CD4-positive, alpha-beta memory T cell (primary cell): ENCODE data around the gene BRIP1. TPM values are rescaled to one million over a fixed set of nuclear protein-coding genes. Genes with fewer than 3 reads are reported as not detected.

Source experiments
- CTCF ChIA-PET: fragments of 350-600 bp; sonication (Branson Sonifier 250); formaldehyde crosslinking; loops from one replicate; lab custom pipeline; 2021; ENCODE audit warnings: inconsistent platforms; ENCODE audit not compliant: partially characterized antibody; lab: Charles Lee
- POLR2A ChIA-PET: fragments of 350-600 bp; sonication (Branson Sonifier 250); formaldehyde crosslinking; loops from one replicate; lab custom pipeline; 2021; ENCODE audit not compliant: partially characterized antibody; lab: Charles Lee
- DNase-seq, 5 donors: peaks; one replicate each; pipeline versions ENCODE4 v3.0.0 to v3.0.0-alpha.2; 2020 to 2022; ENCODE audit warnings: mixed read lengths in 1 of 5
- H3K27ac ChIP-seq: one replicate; pipeline ENCODE4 v1.7.0; 2013; ENCODE audit warnings: low read depth, low read length
- H3K27me3 ChIP-seq: 2 replicates; pipeline ENCODE4 v1.7.0; 2013; ENCODE audit warnings: mild to moderate bottlenecking, low read length, moderate library complexity; ENCODE audit not compliant: insufficient read depth
- H3K36me3 ChIP-seq: 2 replicates; pipeline ENCODE4 v1.7.0; 2013; ENCODE audit warnings: mild to moderate bottlenecking, low read length, moderate library complexity; ENCODE audit not compliant: insufficient read depth
- H3K4me1 ChIP-seq: 2 replicates; pipeline ENCODE4 v1.7.0; 2013; ENCODE audit warnings: mild to moderate bottlenecking, low read length, moderate library complexity; ENCODE audit not compliant: insufficient read depth
- H3K4me3 ChIP-seq, 2 donors: one replicate each; pipeline ENCODE4 v1.7.0; 2013; ENCODE audit warnings: low read length in 2 of 2, mild to moderate bottlenecking in 1 of 2
- H3K9me3 ChIP-seq, 2 donors: one replicate each; pipeline ENCODE4 v1.7.0; 2013; ENCODE audit warnings: low read length in 2 of 2, control low read depth in 1 of 2; ENCODE audit not compliant: control insufficient read depth in 1 of 2
- H3K27ac Mint-ChIP-seq, 7 donors: one replicate each; pipeline ENCODE4 v1.8.0; 2020 to 2021; ENCODE audit warnings: mixed read lengths in 7 of 7, mild to moderate bottlenecking in 6 of 7, inconsistent platforms in 3 of 7, moderate library complexity in 3 of 7
- H3K27me3 Mint-ChIP-seq, 2 donors: one replicate each; pipeline ENCODE4 v1.8.0; 2020 to 2021; ENCODE audit warnings: mixed read lengths in 2 of 2
- H3K36me3 Mint-ChIP-seq, 2 donors: one replicate each; pipeline ENCODE4 v1.8.0; 2020 to 2021; ENCODE audit warnings: mixed read lengths in 2 of 2, inconsistent platforms in 1 of 2, mild to moderate bottlenecking in 1 of 2
- H3K4me1 Mint-ChIP-seq, 4 donors: one replicate each; pipeline ENCODE4 v1.8.0; 2020 to 2021; ENCODE audit warnings: mixed read lengths in 4 of 4, mild to moderate bottlenecking in 1 of 4
- H3K4me3 Mint-ChIP-seq, 8 donors: one replicate each; pipeline ENCODE4 v1.8.0; 2020 to 2021; ENCODE audit warnings: mixed read lengths in 8 of 8, mild to moderate bottlenecking in 7 of 8, moderate library complexity in 6 of 8, inconsistent platforms in 3 of 8
- H3K9me3 Mint-ChIP-seq, 8 donors: one replicate each; pipeline ENCODE4 v1.8.0; 2020 to 2021; ENCODE audit warnings: mixed read lengths in 8 of 8, mild to moderate bottlenecking in 5 of 8, inconsistent platforms in 3 of 8, moderate library complexity in 1 of 8
- intact Hi-C: fragments of 100-400 bp; cut with micrococcal nuclease; formaldehyde crosslinking; loops from one replicate; pipeline ENCODE4 v1.15.1; 2023
- polyA plus RNA-seq, 2 donors: library from polyadenylated mRNA; unstranded; fragments of 300-500 nt; fragmentation: Illumina TruSeq; gene quantifications; one replicate each; pipeline ENCODE4 v1.2.3, GENCODE V29; 2021
- total RNA-seq, 2 experiments: library from RNA; stranded (reverse); gene quantifications; one replicate each; pipeline ENCODE4 v1.2.3, GENCODE V29; 2021

BRIP1 gene
- total and polyA plus RNA-seq, 4 experiments from 2014 or later, result 0.31 to 1.7 (median 1.3) TPM

- Mint-ChIP-seq H3K36me3 (peaks cover 2 to 13% of the 10 kb centered on the region in 2 donors), H3K27me3 (no peaks in the 10 kb centered on the region), H3K4me1 (no peaks in the 10 kb centered on the region), H3K9me3 (peaks cover 0 to 1% (median 0%) of the 10 kb centered on the region in 8 donors), H3K4me3 (no peak overlapping the region), H3K27ac (no peak overlapping the region)
- Histone ChIP-seq H3K4me1 (no peaks in the 10 kb centered on the region), H3K36me3 (no peaks in the 10 kb centered on the region), H3K9me3 (no peaks in the 10 kb centered on the region), H3K27me3 (no peaks in the 10 kb centered on the region), H3K27ac (no peak overlapping the region), H3K4me3 (no peak overlapping the region)
- ChIA-PET CTCF (no interaction called here), POLR2A (no interaction called here)
- intact Hi-C loops, result no loop called here
- no peak for DNase-seq
These were observed 20.4 kb downstream of the BRIP1 start for GRCh38 chr17:61842899-61843298.

DNA sequence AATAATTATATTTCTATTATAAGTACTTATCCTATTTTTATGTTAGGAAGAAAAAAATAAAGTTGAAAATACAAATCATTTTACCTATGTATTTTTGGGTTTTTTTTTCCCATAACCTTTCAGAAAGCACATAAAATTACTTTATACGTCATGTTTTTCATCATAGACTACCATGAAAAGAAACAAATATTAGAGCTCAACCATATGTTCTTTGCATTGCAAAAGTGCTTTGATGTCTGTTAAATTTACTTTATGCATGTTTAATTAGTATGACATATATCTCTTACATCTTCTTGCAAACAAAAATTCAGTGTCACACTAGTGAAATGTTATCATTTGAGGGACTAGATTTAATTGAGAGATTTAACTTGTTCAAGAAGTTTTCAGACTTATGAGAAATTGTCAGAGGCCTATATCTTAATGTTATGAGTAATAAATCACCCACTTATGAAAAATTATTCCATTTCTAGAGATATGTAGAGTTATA, 24.0 kb downstream of the BRIP1 start:
- no peak overlapping the region for H3K4me3 Mint-ChIP-seq

DNA sequence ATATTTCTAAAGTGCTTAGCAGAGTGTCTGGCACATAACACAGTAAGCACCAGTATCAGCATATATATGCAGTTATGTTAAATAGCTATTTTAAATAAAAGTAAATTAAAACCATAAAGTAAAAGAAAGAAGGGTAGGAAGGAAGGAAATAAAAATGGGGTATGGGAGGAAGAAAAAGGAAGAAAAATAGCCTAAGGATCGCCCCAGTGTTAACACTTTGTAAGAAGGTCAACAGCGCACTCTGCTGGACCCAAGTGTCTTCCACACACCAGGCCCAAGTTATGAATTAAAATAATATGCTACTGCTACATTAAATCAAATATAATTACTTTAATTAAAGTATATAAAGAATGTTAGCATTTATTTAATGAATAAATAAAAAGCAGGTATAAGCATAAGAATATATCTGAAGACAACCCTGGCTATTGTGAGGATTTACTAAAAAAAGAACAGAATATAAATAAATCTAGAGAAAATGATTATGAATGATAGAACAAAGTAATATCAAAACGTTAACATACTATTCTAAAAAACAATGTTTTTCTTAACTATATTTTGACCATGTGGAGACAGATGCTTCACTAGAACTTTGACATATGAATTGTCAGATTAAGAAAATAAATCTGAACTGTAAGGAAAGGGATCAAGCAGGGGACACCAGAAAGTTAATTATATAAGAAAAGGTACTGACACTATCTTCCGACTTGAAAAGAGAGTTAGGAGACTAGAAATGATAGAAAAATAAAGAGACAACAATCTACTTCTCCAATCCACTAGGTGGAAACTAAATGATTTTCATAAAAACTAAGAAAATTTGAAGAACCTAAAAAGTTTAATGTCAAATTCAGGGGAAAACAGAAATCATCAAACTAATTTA, 25.9 kb downstream of the BRIP1 start:
- CTCF ChIA-PET, result interaction anchor here (0.8 to 2.0 kb wide), 9 partner anchors 13 to 429 kb away, joined by 3 to 9 read pairs (median 3); no protein-coding TSS in a partner anchor
- H3K36me3 Mint-ChIP-seq, result no peaks in the 10 kb centered on the region

More for the DNA sequence above, 24.0 kb downstream of the BRIP1 start:
- no peaks in the 10 kb centered on the region for H3K4me1 ChIP-seq
- no peaks in the 10 kb centered on the region for H3K36me3 ChIP-seq
- H3K4me1 Mint-ChIP-seq, result no peaks in the 10 kb centered on the region
- no peaks in the 10 kb centered on the region for H3K9me3 ChIP-seq
- intact Hi-C loops, result no loop called here
- no peak overlapping the region for H3K27ac ChIP-seq
- no peaks in the 10 kb centered on the region for H3K9me3 Mint-ChIP-seq
- POLR2A ChIA-PET, result no interaction called here
- CTCF ChIA-PET, result interaction anchor here (1.6 kb wide), 1 partner anchor 203 kb away, joined by 6 read pairs; no protein-coding TSS in a partner anchor
- no peak overlapping the region for H3K27ac Mint-ChIP-seq
- no peak for DNase-seq
- H3K27me3 ChIP-seq, result no peaks in the 10 kb centered on the region
- peaks cover 0 to 3% of the 10 kb centered on the region in 2 donors for H3K36me3 Mint-ChIP-seq
- H3K27me3 Mint-ChIP-seq, result no peaks in the 10 kb centered on the region
- no peak overlapping the region for H3K4me3 ChIP-seq

DNA sequence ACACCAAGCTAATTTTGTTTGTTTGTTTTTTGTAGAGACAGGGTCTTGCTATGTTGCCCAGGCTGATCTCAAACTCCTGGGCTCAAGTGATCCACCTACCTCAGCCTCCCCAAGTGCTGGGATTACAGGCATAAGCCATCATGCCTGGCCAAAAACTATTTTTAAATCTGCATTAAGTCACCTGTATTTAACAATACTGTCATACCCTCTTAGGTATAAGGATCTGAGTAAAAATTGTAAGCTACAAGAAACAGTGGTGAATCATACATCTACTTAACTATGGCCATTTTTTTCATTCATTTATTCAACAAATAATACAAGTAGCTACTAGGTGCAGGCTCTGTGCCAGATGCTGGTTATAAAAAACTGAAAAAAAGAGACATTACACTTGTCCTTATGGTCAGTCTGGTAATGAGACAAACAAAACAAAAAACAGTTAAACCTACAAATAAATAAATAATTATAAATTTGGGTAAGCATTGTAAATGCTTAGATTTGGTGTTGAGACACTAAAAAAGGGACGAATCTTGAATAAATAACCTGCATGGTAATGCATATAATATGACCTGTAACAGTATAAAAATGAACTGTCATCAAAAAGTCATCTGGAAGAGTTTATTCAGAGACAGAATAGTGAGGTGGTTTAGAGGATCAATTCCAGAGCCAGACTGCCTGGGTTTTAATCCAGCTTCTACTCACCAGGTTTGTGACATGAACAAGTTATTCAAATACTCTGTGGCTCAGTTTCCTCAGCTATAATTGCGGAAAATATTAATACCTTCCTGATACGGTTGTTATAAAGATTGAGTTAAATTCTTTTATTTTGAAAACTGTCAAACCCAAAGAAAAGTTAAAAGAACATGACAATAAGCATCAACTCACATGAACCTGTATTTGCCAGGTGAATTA, 26.8 kb downstream of the BRIP1 start:
- DNase-seq, result no peak
- Mint-ChIP-seq H3K4me3 (no peak overlapping the region), H3K36me3 (no peaks in the 10 kb centered on the region), H3K27ac (no peak overlapping the region), H3K27me3 (no peaks in the 10 kb centered on the region), H3K4me1 (no peaks in the 10 kb centered on the region), H3K9me3 (no peaks in the 10 kb centered on the region)
- no peaks in the 10 kb centered on the region for H3K9me3 ChIP-seq
- H3K4me1 ChIP-seq, result no peaks in the 10 kb centered on the region
- H3K27me3 ChIP-seq, result no peaks in the 10 kb centered on the region
- no peaks in the 10 kb centered on the region for H3K36me3 ChIP-seq
- CTCF ChIA-PET, result interaction anchor here (0.8 to 2.0 kb wide), 10 partner anchors 12 to 428 kb away, joined by 3 to 9 read pairs (median 3); no protein-coding TSS in a partner anchor
- H3K27ac ChIP-seq, result no peak overlapping the region
- POLR2A ChIA-PET, result no interaction called here
- H3K4me3 ChIP-seq, result no peak overlapping the region
- intact Hi-C loops, result loop anchor here (1.0 to 2.0 kb wide), 2 partner anchors 424 to 866 kb away; no protein-coding TSS in a partner anchor

More for the DNA sequence above, 25.9 kb downstream of the BRIP1 start:
- POLR2A ChIA-PET, result no interaction called here
- H3K4me1 ChIP-seq, result no peaks in the 10 kb centered on the region
- H3K4me1 Mint-ChIP-seq, result no peaks in the 10 kb centered on the region
- no peak overlapping the region for H3K27ac ChIP-seq
- intact Hi-C loops, result loop anchor here (1.0 to 2.0 kb wide), 2 partner anchors 425 to 867 kb away; no protein-coding TSS in a partner anchor
- no peak overlapping the region for H3K27ac Mint-ChIP-seq
- peak; percentile 28 to 47 (median 37) for DNase-seq
- H3K9me3 ChIP-seq, result no peaks in the 10 kb centered on the region
- H3K4me3 ChIP-seq, result no peak overlapping the region
- H3K9me3 Mint-ChIP-seq, result no peaks in the 10 kb centered on the region
- no peak overlapping the region for H3K4me3 Mint-ChIP-seq
- no peaks in the 10 kb centered on the region for H3K36me3 ChIP-seq
- no peaks in the 10 kb centered on the region for H3K27me3 ChIP-seq
- no peaks in the 10 kb centered on the region for H3K27me3 Mint-ChIP-seq

GRCh38 chr17:61835606-61836005, 27.7 kb downstream of the BRIP1 start:
- intact Hi-C loops, result loop anchor here (2.0 kb wide), 1 partner anchor 865 kb away; no protein-coding TSS in a partner anchor
- Histone ChIP-seq H3K9me3 (no peaks in the 10 kb centered on the region), H3K4me1 (no peaks in the 10 kb centered on the region), H3K4me3 (no peak overlapping the region), H3K27ac (no peak overlapping the region), H3K27me3 (no peaks in the 10 kb centered on the region), H3K36me3 (no peaks in the 10 kb centered on the region)
- no peaks in the 10 kb centered on the region for H3K4me1 Mint-ChIP-seq
- H3K36me3 Mint-ChIP-seq, result no peaks in the 10 kb centered on the region
- POLR2A ChIA-PET, result no interaction called here
- CTCF ChIA-PET, result interaction anchor here (2.0 kb wide), 1 partner anchor 423 kb away, joined by 9 read pairs; no protein-coding TSS in a partner anchor
- no peak for DNase-seq
- H3K9me3 Mint-ChIP-seq, result no peaks in the 10 kb centered on the region
- no peak overlapping the region for H3K4me3 Mint-ChIP-seq
- H3K27ac Mint-ChIP-seq, result no peak overlapping the region
- no peaks in the 10 kb centered on the region for H3K27me3 Mint-ChIP-seq

DNA sequence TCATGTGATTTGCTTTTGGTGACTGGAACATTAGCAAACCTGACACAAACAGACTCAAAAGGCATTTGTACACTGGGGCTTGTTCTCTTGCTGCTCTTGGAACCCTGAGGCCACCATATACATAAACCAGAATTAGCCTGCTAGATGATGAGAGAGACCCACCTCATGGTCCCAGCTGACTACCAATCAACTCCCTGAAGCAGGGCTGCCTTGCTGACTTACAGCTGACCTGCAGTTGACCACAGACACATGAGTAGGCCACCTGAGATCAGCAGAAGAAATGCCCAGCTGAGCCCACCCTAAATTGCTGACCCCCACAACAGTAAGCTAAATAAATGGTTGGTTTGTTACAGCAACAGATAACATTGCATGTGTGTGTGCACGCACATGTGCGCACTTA, 28.7 kb downstream of the BRIP1 start:
- Mint-ChIP-seq H3K4me3 (no peak overlapping the region), H3K4me1 (no peaks in the 10 kb centered on the region), H3K27ac (no peak overlapping the region), H3K9me3 (no peaks in the 10 kb centered on the region), H3K36me3 (no peaks in the 10 kb centered on the region), H3K27me3 (no peaks in the 10 kb centered on the region)
- Histone ChIP-seq H3K4me1 (no peaks in the 10 kb centered on the region), H3K36me3 (no peaks in the 10 kb centered on the region), H3K9me3 (no peaks in the 10 kb centered on the region), H3K27me3 (no peaks in the 10 kb centered on the region), H3K27ac (no peak overlapping the region), H3K4me3 (no peak overlapping the region)
- DNase-seq, result no peak
- ChIA-PET POLR2A (no interaction called here), CTCF (interaction anchor here (0.6 to 1.6 kb wide), 3 partner anchors 200 to 420 kb away, joined by 3 to 4 read pairs (median 3); no protein-coding TSS in a partner anchor)
- intact Hi-C loops, result no loop called here
